HG02642 (cell line): ENCODE results near the gene BATF2.
"Not testable (repeated sequence)": the region's sequence is repeated elsewhere in the genome, so short reads cannot be mapped to it uniquely, and the experiment has no call there.

Source experiments
- ATAC-seq: cut with Tn5 transposase; IDR thresholded peaks from one replicate; pipeline ENCODE4 v1.9.1; 2021; ENCODE audit warnings: mild to moderate bottlenecking; ENCODE audit not compliant: unreplicated experiment, poor library complexity

Gene BATF2

GRCh38 chr11:64996710-64997380 lies at the start of gene BATF2:
TSS of gene BATF2 (minus strand) at chr11:64996971. CDS start at chr11:64996914, 57 bp downstream.
- no peak for ATAC-seq

- ATAC-seq: no peak
Observed at GRCh38 chr11:65045728-65046127, 49.0 kb upstream of the BATF2 start.

- ATAC-seq: no peak
Observed at GRCh38 chr11:65045061-65045460, 48.3 kb upstream of the BATF2 start.

- ATAC-seq: no peak
Observed at GRCh38 chr11:65043881-65044501, 47.2 kb upstream of the BATF2 start.

- ATAC-seq: no peak
Observed at GRCh38 chr11:65042891-65043290, 46.1 kb upstream of the BATF2 start.

- peak; percentile 89 for ATAC-seq
Observed at GRCh38 chr11:65040847-65041622, 44.3 kb upstream of the BATF2 start, which contains the start of gene SAC3D1. TSS of gene SAC3D1 (plus strand) at chr11:65041210. CDS start at chr11:65041293, 83 bp downstream.

- ATAC-seq: no peak
Observed at GRCh38 chr11:65040520-65040846, 43.7 kb upstream of the BATF2 start.

- no peak for ATAC-seq
Observed at GRCh38 chr11:65036931-65037330, 40.2 kb upstream of the BATF2 start.

GRCh38 chr11:65035579-65035978 lies 38.8 kb upstream of the BATF2 start:
- no peak for ATAC-seq

GRCh38 chr11:65034423-65034822 lies 37.7 kb upstream of the BATF2 start:
- no peak for ATAC-seq

- ATAC-seq: no peak
Observed at GRCh38 chr11:65032216-65032615, 35.4 kb upstream of the BATF2 start.

GRCh38 chr11:65027213-65028067 lies 30.7 kb upstream of the BATF2 start, which contains the start of gene SNX15:
TSS of gene SNX15 (plus strand) at chr11:65027439. CDS start at chr11:65027538, 99 bp downstream.
- peak; percentile 86 for ATAC-seq

- ATAC-seq: no peak
Observed at GRCh38 chr11:65026810-65027209, 30.0 kb upstream of the BATF2 start.

GRCh38 chr11:65023502-65023901 lies 26.7 kb upstream of the BATF2 start:
- ATAC-seq: not testable (repeated sequence)

- ATAC-seq: no peak
Observed at GRCh38 chr11:65021509-65021908, 24.7 kb upstream of the BATF2 start.

- no peak for ATAC-seq
Observed at GRCh38 chr11:65021003-65021402, 24.2 kb upstream of the BATF2 start.

GRCh38 chr11:65019824-65020223 lies 23.1 kb upstream of the BATF2 start:
- ATAC-seq: no peak

- no peak for ATAC-seq
Observed at GRCh38 chr11:65017937-65018336, 21.2 kb upstream of the BATF2 start.

GRCh38 chr11:65016705-65017104 lies 19.9 kb upstream of the BATF2 start:
- ATAC-seq: no peak

GRCh38 chr11:65014726-65015227 lies 18.0 kb upstream of the BATF2 start:
- no peak for ATAC-seq
